CD4-positive, alpha-beta T cell treated with Interleukin-15 for 4 hours (primary cell): ENCODE results near the gene HOMER2.
"Not testable (repeated sequence)": the region's sequence is repeated elsewhere in the genome, so short reads cannot be mapped to it uniquely, and the experiment has no call there.

ENCODE experiments used
- DNase-seq: peaks from one replicate; pipeline ENCODE4 v3.0.0-alpha.2; 2020; ENCODE audit warnings: low spot score

Gene HOMER2

DNA sequence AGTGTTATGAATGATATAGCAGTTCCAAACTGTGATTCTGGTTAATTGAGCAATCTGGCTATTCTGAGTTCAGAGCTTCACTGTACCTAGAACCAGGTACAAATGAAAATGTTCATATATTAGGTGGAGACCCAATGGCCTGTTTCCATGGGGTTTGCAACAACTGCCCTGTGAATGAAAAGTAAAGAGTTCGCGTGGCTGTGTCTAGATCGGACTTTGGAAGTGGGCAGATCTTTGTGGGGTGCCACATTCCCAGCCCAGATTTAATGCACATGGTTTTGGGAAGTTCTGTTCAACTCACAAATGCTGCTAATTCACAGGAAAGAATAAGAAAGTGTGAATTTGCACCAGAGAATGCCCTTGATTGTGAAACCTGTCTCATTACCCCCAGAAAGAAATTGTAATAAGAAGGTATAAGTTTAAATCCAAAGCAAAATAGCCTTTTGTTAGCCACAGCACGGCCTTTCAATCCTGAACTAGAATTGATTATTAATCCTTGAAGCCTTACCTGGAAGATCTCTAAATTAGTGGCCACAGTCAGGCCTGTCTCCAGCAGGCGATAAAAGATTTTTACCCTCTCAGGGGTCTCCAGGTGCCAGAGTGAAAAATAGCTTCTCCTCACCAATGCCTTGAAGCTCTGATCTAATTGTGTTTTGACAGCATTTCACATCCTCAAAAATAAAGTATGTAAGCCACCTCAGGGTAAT, 120.5 kb downstream of the HOMER2 start:
- DNase-seq, result no peak

DNA sequence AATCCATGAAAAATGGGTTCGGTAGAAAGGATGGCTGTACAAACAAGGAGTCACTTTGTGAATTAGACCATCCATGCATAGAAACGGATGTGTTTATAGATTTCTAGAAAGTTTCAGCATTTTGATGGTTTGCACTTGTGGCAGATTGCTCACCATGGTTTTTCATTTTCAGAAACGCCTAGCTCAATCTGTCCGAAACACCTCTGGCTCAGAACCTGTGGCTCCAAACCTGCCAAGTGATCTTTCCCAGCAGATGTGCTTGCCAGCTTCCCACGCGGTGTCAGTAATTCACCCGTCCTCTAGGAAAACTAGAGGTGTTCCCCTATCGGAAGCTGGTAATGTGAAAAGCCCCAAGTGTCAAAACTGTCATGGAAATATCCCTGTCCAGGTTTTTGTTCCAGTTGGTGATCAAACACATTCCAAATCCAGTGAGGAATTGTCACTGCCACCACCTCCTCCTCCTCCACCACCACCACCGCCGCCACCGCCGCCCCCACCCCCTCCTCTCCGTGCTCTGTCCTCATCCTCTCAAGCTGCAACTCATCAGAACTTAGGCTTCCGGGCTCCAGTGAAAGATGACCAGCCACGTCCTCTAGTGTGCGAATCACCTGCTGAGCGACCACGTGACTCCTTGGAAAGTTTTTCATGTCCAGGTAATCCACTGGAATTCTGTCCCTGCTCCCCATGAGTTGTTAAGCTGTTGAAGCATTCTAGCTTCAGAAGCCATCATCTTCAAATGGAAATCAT, 121.9 kb downstream of the HOMER2 start:
- no peak for DNase-seq

DNA sequence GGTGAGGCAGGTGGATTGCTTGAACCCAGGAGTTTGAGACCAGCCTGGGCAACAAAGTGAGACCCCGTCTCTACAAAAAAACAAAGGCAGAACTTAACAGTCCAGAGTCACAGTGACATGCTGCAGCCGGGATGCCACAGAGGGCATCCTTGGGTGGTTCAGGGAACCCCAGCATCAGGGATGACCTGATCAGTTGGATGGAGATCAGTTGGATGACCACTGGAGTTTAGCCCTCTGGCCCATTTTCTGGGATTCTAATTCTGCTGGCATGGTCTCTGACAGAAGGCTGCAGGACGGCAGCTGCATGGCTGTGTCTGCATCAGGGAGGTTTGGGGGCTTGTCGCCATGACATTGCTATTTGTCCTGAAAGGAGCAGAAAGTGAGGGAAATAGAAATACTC, 123.3 kb downstream of the HOMER2 start:
- DNase-seq, result no peak

DNA sequence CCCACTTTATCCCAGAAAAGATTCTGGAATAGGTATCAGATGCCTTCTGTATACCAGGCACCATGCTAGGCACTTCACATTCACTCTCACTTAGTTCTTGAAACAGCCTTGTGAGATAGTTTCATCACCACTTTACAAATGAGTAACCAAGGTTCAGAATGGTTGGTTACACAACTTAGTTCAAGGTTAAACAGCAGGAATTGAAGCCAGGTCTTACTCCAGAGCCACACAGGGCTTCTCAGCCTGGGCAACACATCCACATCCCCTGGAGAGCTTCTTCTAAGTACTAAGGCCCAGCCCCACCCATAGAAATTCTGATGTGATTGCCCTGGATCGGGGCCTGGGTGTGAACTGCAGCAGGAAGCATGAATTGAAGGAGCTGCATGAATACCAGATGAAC, 124.4 kb downstream of the HOMER2 start:
- DNase-seq, result no peak

DNA sequence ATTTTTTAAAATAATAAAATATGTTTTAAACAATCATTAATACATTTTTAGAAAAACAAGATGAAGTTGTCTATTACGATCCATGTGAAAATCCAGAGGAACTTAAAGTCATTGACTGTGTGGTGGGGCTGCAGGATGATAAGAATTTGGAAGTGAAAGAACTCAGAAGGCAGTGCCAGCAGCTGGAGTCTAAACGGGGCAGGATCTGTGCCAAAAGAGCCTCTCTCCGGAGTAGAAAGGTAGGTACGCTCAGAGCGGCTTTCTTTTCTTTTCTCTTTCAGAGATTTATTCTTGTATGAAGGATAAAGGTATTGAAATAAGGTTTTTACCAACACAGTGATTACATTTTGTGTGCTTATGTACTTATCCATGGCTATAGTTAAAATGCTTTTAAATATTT, 129.5 kb downstream of the HOMER2 start:
- no peak for DNase-seq

DNA sequence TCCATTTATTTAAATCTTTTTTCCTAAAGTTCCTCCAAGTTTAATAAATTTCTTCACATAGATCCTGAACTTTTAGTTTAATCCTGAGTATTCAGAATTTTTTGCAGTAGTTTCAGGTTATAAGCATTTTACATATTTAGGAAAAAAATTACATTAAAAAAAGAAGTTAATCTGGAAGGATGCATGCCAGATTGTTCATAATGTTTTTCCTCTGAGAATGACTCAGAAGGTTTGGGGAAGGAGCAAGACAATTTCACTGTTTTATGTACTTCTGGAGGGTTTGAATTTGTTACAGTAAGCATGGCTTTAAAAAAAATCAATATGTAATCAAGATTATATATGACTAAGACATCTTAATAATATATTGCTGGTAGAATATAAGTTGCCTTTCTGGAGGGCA, 130.7 kb downstream of the HOMER2 start:
- not testable (repeated sequence) for DNase-seq

DNA sequence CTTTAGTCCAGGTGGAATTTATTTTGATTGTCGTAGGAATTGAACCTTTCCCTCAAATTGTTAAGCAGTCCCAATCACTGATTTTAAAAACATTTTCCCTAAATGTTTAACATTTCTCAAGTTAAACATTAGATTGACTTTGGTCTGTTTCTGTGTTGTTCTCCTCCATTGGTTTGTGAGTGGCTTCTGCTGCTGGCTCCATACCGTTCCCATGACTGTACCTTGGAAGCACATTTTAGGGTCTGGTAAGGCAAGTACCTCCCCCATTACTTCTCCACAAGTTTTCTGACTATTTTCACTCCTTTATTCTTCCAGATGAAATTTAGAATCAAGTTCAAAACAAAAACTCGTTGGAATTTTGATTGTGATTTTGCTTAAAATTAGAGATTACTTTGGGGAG, 131.1 kb downstream of the HOMER2 start:
- not testable (repeated sequence) for DNase-seq

DNA sequence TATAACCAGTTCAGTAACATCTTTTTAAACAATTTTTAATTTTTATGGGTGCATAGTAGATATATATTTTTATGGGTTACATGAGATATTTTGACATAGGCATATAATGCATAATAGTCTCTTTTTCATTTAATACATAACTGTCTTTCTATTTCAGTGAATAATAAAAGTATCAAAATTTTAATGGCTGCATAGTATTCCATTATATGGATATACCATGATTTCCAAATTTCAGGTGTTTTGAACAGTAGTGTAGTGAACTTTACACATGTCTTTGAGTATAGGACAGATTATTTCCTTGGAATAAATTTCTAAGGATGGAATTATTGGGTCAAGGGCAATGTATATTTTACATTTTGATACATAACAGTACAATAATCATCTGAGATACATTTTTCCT, 132.4 kb downstream of the HOMER2 start:
- no peak for DNase-seq

DNA sequence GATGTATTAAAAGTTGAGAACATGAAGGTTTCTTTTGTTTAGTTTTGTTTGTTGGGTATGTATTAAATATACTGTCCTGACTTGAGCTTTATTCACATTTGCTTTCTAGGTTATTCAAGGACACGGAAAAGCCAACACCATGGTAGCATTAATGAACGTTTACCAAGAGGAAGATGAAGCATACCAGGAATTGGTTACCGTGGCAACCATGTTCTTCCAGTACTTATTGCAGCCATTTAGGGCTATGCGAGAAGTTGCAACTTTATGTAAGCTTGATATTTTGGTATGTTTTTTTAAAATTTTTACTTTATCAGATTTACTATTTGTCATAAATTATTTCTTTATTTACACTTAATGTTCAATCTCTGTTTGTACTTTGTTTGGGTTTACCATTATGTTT, 139.5 kb downstream of the HOMER2 start:
- DNase-seq, result peak; percentile 36

DNA sequence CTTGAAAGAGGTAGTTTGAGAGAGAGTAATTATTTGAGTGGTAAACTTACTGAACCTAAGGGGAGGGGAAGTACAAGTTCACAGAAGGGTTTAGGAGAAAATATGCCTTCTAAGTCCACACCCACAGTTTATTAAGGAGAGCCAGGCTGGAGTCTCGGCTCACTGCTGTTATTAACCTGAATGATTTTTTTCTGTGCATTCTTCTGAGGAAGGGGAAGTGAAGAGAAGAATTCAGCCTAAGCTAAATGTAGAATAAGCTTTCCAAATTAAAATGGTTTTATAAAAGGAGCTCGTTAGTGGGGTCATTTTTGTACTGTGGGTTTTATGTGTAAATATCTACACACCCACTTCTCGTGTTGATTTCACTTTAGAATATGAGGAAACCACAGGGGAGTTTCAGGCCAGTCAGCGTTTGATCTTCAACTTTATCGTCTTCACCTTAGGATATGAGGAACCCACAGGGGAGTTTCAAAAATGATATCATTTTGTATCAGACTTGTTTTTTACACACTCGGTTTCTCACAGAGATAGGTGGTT, 141.6 kb downstream of the HOMER2 start:
- DNase-seq, result peak; percentile 80

DNA sequence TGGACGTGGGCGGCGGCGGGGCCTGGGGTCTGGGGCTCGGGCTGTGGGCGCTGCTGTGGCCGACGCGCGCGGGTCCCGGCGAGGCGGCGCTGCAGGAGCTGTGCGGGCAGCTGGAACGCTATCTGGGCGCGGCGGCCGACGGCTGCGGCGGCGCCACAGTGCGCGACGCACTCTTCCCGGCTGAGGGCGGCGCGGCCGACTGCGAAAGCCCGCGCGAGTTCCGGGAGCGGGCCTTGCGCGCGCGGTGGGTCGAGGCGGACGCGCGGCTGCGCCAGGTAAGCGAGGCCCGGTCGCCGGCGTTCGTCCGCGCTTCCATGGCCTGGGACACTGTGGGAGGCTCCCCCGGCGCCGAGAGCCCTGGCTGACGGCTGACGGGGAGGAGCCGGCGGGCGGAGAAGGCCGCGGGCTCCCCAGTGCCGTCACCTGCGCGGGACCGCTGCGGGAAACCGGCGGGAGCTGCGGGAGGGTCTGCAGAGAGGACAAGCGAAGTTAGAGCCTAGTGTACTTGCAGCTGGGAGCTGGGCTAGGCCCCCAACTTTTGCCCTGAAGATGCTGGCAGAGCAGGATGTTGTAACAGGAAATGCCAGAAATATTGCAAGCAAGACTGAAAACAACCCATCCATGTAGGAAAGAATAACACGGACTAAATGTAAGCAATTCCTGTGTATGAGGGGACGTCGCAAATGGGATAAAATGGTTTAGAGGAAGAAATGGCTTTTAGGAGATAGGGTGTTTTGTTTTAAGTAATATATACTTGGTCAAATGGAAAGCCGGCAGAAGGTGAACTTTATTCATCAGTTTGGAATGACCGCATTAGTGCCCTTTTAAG, 142.2 kb downstream of the HOMER2 start:
- peak; percentile 17 for DNase-seq

DNA sequence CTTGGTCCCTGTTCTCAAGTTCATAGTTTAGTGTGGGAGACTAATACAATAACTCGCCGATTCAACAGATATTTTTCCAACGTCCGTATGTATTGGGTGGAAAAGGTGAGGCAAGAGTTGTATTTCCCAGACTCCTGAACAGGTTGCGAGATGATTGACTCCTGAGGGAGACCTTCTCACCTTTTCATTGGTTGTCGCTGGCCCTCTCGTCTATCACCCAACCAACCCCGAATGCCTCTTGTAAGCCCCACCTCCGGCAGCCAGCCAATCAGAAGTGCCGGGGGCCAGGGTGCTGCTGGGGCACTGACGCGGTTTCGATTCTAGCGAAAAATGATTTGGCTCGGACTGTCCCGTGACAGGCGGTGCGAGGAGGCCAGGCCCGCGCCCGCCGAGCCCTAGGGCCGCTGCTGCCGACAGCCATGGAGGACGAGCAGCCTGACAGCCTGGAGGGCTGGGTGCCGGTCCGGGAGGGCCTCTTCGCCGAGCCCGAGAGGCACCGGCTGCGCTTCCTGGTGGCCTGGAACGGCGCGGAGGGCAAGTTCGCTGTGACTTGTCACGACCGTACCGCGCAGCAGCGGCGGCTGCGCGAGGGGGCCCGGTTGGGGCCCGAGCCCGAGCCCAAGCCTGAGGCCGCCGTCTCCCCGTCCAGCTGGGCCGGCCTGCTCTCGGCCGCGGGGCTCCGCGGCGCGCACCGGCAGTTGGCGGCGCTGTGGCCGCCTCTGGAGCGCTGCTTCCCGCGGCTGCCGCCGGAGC, 143.0 kb downstream of the HOMER2 start, which contains the start of gene WHAMM:
TSS of gene WHAMM (plus strand) at position 321 of the 753 bp plus-strand sequence. CDS start at position 420, 99 bp downstream.
- DNase-seq, result peak; percentile 97

DNA sequence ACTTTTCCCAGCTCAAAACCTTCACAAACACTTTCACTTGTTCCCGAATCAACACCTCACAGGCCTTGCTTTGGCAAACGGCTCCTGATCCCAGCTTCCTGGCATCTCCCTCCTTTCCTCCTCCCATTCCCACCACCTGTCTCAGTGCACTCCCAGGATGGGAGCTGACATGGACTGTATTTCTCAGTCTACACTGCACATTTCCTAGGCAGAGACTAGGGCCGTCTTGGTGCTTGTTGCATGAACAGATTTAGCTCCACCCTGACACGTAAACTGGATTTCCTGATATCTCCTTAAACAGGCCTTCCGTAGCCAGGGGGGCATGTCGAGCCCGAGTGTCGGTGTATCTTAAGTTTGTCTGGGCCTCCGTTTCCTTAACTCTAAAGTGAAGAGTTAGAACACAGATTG, 143.9 kb downstream of the HOMER2 start:
- DNase-seq, result no peak

DNA sequence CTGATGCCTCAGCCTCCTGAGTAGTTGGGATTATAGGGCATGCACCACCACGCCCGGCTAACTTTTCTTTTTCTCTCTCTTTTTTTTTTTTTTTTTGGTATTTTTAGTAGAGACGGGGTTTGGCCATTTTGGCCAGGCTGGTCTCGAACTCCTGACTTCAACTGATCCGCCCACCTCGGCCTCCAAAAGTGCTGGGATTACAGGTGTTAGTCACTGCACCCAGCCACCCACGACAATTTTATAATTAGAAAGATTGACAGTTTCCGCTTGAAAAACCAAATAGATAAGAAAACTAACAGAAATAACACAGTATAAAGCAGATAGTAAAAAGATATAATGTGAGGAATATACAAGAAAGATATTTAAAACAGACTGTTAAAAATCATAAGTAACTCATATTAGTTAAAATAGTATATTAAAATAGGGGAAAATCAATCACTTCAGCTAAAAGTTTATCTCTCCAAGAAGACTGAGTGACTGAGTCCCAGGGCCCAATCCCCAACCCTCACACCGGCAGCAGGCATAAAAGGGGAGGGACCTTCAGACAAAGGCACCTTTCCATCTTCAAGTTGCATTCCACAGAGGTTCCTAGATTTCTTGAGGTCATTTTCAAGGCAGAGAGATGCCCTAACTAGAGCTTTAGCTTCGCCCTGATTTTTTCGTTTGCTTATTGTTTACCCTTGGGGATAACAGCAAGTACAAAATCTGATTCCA, 144.4 kb downstream of the HOMER2 start:
- no peak for DNase-seq

DNA sequence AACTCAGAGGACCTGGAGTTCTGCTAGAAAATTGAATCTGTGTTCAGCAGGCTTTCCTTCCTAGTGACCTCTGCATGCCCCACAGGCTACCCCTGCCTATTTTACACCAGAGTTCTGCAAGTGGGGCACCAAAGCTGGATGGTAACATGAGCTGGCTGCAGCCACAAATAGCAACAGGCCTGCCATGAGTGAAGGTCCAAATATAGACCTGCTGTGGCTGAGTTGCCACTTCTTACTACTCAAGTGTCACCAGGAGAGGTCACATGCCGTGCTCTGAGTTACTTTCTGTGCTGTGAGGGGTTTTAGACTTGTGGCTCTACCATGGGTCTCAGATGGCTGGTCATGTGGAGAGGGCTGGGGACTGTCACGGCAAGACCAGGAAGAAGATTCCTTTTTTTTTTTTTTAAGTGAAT, 146.5 kb downstream of the HOMER2 start, which contains the start of gene FSD2:
TSS of gene FSD2 (minus strand) at position 76 of the 413 bp plus-strand sequence. CDS start 18,679 bp downstream, outside the sequence.
- no peak for DNase-seq

DNA sequence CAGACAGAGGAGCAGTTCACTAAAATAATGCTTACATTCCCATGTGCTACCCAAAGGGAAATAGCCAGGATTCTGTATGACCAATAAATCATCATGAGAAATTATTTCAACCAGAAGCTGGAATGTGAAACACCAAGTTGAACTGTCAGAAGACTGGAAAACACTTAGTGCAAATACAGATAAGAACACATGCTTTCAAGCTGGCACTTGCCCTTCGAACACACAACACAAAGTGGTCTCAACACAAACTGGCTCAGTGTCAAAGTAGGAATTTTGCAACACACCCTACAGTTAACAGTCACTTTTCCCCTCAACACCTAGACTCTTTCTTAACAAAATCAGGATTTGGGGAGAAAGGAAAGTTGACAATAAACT, 148.0 kb downstream of the HOMER2 start:
- no peak for DNase-seq

DNA sequence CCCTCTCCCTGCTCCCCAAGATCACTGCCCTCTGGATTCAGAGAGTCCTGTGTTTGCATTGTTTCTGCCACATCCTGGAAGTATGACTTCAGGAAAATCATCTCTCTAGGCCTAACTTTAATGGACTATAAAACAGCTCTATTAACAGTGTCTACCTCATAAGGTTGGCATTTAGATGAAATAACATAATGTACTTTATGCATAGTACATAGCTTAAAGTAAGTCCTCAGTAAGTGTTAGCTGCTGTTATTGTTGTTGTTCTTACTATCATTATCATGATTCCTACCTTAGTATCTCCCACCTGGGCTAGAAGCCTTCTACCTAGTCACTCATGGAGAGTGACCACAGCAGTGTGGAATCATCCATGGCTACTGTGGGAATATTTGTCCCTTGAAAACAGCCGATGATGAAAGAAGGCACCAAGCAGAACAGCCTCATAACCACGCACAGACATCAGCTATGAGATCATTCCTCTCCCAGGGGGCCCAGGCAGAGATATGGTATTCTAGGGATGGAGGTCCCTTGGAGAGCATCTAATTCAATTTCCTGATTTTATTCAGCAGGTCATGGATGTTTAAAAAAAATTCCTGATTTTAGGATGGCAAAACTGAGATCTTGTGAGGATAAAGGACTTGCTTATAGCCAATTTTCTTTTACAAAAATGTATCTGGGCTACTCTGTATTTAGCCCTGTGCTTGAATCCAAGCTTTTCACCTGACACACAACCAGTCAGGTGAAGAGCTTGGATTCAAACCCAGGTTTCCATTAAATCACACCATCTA, 148.5 kb downstream of the HOMER2 start:
- no peak for DNase-seq

DNA sequence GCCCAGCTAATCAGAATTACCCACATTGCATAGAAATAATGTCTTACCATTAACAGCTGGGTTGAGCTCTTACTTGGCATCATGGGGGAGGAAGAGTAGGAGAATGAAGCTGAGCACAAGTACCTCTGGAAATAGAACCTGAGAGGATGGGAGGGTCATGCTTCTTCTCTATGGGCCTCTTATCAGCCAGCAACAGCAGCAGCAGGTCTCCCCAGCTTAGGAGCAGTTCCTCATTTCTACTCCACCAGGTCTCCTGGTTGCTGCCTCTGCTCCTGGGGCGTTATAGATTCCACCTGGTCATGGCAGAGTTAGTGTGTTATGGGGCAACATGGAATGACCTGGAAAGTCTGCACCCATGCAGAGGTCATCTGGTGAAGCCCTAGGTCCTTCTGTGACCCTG, 150.0 kb downstream of the HOMER2 start:
- no peak for DNase-seq

DNA sequence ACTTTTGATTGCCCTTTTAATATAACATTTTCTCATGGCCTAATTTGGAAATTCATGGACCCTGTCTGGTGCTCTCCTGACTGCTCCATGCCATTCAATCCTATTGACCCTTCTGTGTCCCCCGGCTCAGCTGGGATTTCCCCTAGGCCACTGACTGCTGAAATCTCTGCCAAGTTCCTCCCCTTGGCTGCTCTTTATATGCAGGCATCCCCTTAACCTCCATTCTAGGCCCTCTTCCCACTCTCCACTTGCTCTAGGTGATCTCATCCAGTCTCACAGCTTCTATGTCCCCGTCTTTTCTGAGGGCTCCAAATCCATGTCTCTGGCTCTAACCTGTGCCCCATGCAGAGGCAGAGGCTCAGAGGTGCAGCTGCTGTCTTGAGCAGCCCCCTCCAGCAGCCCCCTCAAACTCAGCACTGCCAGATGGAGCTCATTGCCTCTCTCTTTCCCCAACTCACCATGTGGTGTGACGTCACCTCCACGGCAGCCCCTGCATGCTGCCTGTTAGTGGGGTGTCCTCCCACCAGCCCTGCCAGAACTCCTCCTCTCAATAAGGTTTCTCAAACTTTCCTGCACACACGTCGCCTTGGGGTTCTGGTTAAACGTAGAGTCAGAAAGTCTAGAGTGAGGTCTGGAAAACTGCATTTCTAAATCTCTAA, 153.2 kb downstream of the HOMER2 start:
- DNase-seq, result no peak
